Hippocampal formation (tissue), 2 donors: Measurements from ENCODE around the gene NUP214.
A peak's percentile ranks its signal among the peaks of the same experiment; 100 is the strongest.
"Not testable (repeated sequence)": the region's sequence is repeated elsewhere in the genome, so short reads cannot be mapped to it uniquely, and the experiment has no call there.

Source experiments
- DNase-seq, 2 donors: peaks; one replicate each; lab custom pipeline; 2025; lab: John Stamatoyannopoulos, UW

NUP214 gene

GRCh38 chr9:131234799-131235479 is 109.6 kb downstream of the NUP214 start:
- DNase-seq = no peak

DNA sequence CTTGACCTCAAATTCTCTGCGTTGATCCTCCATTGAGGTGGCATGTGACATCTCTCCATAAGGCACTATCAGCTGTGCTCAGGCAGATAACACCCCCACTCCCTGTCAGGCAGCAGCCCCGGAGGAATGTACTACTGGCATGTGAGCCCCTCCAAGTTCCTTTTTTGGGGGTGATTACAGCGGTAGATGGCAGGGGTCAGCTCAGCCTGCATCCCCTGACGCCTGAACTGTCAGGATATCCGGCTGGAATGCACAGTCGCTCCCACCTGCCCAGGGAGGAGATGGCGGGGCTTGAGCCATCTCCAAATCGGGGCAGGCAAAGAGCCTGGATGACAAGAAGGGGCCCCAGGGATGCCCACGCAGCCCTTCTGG is 110.1 kb downstream of the NUP214 start:
- no peak for DNase-seq

DNA sequence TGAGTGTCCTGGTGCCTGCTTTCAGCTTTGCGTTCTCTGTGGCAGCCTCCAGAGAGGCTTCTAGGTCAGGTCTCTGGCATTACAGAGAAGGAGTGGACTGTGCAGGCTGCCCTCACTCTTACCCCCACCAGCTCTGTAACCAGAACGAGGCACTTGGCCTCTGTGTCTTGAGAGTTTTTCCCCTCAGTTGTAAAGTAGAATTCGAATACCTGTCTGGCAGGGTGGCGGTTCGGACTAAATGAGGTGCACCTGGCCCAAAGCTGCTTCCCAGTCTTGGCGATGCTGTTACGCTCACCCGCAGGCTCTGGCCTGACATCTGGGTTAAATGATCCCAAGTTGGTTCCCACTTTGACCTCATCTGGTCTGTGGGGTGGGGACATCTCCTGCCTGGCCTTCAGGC is 110.8 kb downstream of the NUP214 start:
- DNase-seq = no peak

DNA sequence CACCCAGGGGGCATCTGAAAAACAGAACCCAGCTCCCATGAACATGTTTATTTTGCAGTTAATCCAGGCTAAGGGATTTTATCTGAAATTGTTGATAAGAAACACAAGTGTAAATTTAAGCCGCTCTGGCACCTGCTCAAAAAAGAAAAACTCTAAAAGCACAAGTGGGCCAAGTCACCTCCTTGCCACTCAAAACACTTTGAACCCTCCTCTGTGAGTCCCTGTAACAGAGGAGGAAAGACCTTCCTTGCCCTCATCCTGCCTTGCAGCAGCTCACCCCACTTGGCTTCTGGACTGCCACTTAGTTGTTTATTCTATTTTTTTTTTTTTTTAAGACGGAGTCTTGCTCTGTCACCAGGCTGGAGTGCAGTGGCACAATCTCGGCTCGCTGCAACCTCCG is 111.4 kb downstream of the NUP214 start:
- DNase-seq = no peak

- DNase-seq = no peak
Observed at GRCh38 chr9:131237291-131237690, 111.9 kb downstream of the NUP214 start.

GRCh38 chr9:131237931-131238401 is 112.6 kb downstream of the NUP214 start:
- peak; percentile 20 to 22 for DNase-seq

DNA sequence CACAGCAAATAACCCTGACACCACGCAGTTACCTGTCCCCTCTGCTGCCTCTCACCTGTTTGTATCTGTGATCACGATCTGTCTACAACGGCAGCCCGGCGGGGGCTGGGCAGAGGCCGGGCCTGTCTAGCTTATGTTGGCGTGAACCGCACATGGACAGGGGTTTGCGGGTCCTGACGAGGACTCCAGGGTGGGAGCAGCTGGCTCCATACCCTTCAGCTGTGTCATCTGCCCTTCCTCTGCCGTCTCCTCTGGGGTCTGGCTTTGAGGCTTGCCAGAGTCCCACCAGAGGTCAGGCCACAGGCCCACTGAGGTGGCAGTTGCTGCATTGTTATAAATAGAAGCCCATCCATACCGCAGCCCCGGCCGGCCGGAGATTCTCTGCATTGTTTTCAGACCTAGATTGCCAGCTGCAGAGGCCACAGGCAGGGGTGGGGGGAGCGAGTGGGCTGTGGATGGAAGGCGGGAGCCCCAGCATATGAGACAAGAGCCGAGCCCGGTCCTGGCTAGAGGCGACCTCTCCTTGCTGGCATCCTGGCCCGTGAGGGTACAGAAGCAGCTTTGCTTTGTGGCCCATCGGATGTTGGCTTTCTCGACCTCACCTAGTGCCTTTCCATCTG is 113.1 kb downstream of the NUP214 start:
- DNase-seq = no peak

- DNase-seq = no peak
Observed at GRCh38 chr9:131239161-131239975, 114.0 kb downstream of the NUP214 start.

GRCh38 chr9:131240047-131240921 is 114.9 kb downstream of the NUP214 start:
- no peak for DNase-seq

DNA sequence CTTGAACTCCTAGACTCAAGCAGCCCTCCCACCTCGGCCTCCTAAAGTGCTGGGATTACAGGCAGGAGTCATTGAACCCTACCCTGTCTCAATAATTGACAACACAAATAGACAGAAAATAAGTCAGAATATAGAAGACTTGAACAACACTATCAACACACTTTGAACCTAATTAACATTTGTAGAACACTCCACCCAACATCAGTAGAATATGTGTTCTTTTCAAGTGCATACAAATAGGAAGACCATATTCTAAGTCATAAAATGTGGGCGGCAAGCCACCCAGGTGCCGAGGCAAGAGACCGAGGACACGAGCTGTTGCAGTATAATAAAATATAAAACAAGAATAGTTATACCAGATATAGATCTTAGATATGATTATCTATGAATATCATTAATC is 118.9 kb downstream of the NUP214 start:
- DNase-seq = not testable (repeated sequence)

GRCh38 chr9:131246618-131247017 is 121.2 kb downstream of the NUP214 start:
- no peak for DNase-seq

DNA sequence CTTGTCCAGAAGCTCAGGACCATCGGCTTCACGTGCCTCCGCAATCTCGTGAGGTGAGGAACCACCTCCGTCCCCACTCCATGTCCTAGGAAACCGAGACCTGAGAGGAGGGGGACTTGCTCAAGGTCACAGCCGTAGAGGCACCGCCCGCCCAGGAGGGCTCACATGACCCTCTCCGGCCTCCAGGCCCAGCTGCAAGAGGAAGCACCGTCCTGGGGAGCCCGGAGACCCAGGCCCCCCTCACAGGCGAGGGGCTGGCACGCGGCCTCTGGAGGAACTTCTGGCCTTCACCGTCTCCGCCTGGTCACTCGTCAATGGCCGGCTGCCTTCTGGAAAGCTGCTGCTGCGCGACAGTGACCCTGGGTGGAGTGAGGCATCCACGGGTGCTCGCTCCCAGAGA is 126.7 kb downstream of the NUP214 start:
- DNase-seq = no peak

GRCh38 chr9:131253891-131254491 is 128.6 kb downstream of the NUP214 start:
- peak in 1 of 2 donors; percentile 54 for DNase-seq

GRCh38 chr9:131254626-131255025 is 129.2 kb downstream of the NUP214 start:
- no peak for DNase-seq

DNA sequence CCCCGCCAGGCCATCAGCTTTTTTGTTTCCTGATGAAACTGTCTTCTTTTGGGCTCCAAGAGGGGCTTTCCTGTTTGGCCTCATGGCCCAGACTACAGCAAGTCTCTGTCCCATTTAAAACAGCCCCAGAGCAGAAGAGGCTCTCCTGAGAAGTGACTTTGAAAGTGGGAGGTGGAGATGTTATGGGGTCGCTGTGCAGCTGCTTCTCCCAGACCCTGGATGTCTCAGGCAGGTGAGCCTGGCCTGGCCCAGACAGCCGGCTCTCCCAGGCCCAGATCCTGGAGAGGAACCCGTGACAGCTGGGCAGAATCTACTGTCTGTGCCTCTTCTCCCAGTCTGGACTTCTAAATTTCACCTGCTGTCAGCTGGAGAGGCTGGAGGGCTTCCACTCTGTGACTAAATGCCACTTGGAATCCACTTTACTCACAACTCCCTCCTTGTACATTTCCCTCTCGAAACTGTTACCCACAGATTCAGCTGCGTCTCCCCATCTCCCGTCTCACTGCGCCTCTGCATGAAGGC is 130.4 kb downstream of the NUP214 start:
- DNase-seq = no peak

DNA sequence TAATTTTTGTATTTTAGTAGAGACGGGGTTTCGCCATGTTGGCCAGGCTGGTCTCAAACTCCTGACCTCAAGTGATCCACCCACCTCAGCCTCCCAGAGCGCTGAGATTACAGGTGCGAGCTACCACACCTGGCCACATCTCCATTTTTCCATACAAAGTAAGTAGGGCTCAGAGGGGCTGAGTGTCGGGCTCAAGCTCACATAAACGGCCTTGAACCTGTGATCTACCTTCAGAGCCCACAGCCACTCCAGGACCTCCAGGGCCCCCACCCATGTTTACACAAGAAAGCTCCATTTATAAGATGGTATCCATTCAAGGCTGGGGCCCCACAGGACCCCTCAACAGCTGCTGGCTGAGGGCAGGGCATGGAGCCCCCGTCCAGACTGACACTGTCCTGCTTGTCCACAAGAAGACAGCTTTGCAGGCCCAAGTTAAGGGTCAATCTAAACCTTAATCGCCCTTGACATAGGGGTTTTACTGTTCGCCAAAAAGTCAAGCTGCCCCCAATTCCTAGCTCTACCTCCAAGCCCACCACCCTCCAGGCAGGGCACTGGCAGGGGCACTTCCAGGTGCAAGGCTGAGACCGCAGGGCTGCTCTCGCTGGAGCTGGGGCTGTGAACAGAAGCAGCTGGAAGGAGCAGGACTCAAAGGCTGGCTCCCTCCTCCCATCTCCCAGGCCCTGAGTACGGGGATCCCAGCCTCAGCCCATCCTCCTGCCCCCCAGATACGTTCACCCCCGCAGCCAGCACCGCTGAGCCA is 132.1 kb downstream of the NUP214 start:
- DNase-seq = no peak

- no peak for DNase-seq
Observed at GRCh38 chr9:131258186-131258585, 132.8 kb downstream of the NUP214 start.

DNA sequence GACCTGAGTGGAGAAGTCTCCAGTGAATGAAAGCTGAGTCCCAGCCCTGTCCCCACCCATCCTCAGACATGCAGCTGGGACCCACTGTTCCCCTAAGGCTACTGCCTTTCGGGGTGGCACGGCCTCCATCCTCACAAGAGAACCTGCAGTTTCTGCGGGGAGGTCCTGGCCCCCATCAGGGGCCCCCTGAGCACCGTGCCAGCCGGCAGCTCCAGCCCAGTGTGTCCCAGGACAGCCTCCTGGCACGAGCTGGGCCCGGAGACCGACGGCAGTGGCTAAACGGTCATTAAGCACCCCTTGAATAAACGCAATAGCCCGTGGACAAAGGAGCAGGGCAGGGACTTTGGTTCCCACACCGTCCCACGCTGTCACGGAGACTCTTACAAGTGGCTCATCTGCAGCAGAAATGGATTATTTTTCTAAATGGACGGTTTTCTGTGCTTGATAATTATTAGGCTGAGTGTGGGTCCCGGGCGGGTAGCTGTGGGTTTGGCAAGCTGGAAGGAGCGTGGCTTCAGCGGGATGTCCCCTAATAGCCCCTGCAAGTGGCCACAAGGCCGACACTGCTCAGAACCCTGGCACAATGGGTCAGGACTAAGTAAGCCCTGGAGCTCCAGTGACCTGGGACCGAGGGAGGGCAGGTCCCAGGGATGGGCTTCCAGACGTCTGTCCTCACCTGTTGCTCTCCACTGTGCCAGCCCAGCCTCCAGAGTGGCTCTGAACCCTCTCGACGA is 133.5 kb downstream of the NUP214 start:
- no peak for DNase-seq

GRCh38 chr9:131259432-131259898 is 134.1 kb downstream of the NUP214 start:
- DNase-seq = no peak
